ENCODE results near the gene BTBD9.

DNA sequence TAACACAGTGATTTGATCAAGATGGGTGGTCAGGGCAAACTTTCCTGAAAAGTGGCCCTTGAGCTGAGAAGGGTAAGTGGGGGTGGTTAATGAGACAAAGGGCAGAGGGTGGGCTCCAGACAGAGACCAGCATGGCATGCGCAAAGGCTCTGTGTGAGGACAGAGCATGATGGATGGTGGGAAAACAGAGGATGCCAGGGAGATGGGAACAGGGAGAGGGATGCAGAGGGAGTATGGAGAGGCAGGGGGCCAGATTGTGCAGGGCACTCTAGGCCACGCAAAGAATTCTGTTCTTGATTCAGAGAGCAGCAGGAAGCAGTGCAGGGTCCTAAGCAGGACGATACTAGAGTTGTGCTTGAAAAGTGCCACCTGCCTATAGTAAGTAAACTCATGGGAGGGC is 394.4 kb downstream of the BTBD9 start:
- TF ChIP-seq, protein P1, sequence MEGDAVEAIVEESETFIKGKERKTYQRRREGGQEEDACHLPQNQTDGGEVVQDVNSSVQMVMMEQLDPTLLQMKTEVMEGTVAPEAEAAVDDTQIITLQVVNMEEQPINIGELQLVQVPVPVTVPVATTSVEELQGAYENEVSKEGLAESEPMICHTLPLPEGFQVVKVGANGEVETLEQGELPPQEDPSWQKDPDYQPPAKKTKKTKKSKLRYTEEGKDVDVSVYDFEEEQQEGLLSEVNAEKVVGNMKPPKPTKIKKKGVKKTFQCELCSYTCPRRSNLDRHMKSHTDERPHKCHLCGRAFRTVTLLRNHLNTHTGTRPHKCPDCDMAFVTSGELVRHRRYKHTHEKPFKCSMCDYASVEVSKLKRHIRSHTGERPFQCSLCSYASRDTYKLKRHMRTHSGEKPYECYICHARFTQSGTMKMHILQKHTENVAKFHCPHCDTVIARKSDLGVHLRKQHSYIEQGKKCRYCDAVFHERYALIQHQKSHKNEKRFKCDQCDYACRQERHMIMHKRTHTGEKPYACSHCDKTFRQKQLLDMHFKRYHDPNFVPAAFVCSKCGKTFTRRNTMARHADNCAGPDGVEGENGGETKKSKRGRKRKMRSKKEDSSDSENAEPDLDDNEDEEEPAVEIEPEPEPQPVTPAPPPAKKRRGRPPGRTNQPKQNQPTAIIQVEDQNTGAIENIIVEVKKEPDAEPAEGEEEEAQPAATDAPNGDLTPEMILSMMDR (IDR thresholded peaks at IDR 0.05): no peak
- no peak for TF ChIP-seq POLR2A (IDR thresholded peaks at IDR 0.05)
